ENCODE measurements around the gene FADS1. TPM values are rescaled to one million over a fixed set of nuclear protein-coding genes. Genes with fewer than 3 reads are reported as not detected.

Gene FADS1
- total and polyA plus RNA-seq, 2 of the 13 experiments (the other 11 are each of a cell fraction or from before 2014, with no cell fraction given) = 91.8 to 108 TPM

DNA sequence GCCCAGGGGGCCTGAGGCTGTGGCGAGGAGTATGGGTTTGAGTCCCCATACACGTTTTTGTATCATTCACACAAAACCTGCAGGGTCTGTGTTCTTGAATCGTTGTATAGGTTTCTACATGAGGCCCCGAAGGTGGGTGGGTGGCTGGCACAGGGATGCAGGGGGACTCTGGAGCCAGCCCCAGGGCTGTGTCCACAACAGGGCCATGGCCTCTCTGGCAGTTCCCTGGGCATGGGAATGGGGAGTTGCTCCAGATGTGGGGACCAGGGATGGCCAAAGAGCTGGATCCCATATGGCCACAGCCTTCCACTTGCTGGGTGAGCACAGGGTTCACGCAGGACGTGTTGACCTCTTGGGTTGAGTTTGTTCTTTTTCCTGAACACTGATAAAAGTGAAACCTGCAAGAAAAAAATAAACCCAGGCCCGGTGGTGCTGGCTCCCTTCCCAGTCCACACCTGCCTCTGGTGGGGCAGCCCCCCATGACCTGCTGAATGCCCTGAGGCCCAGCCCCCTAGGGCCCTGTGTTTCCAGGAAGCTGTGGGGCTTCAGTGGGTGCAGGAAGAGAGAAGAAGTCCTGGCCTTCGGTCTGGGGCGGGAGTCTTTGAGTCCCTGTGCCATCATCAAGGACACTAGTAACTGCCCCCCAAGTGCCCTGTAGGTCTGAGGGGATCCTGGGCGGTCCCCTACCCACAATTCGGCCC lies 48.3 kb downstream of the FADS1 start (continued):
- TF ChIP-seq, protein P1, sequence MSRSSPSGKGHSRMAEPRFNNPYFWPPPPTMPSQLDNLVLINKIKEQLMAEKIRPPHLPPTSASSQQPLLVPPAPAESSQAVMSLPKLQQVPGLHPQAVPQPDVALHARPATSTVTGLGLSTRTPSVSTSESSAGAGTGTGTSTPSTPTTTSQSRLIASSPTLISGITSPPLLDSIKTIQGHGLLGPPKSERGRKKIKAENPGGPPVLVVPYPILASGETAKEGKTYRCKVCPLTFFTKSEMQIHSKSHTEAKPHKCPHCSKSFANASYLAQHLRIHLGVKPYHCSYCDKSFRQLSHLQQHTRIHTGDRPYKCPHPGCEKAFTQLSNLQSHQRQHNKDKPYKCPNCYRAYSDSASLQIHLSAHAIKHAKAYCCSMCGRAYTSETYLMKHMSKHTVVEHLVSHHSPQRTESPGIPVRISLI (CRISPR knock-in tag; IDR thresholded peaks at IDR 0.05; ENCODE audit: borderline replicate concordance) = 0 out of 2 replicates have a peak, but pooled peaks have one; percentile 34
- 0 out of 2 replicates have a peak, but pooled peaks have one; percentile 44 for TF ChIP-seq RARA (CRISPR knock-in tag; IDR thresholded peaks at IDR 0.05)
- TF ChIP-seq ZKSCAN8 (CRISPR knock-in tag; IDR thresholded peaks at IDR 0.05; ENCODE audit: borderline replicate concordance) = no peak
- no peak for TF ChIP-seq PAX8 (CRISPR knock-in tag; IDR thresholded peaks at IDR 0.05; ENCODE audit: borderline replicate concordance)
- peak; percentile 25; the same call in 1 of the 2 replicates for TF ChIP-seq EEA1 (CRISPR knock-in tag; IDR thresholded peaks at IDR 0.05; ENCODE audit: borderline replicate concordance)
- TF ChIP-seq ZHX1 (CRISPR knock-in tag; IDR thresholded peaks at IDR 0.05; ENCODE audit: low read depth) = no peak
- TF ChIP-seq JARID2 (CRISPR knock-in tag; IDR thresholded peaks at IDR 0.05; ENCODE audit: insufficient replicate concordance) = no peak
- TF ChIP-seq ZSCAN21 (CRISPR knock-in tag; IDR thresholded peaks at IDR 0.05; ENCODE audit: borderline replicate concordance) = peak; percentile 33; the same call in 1 of the 2 replicates
- no peak for TF ChIP-seq ZFP36L2 (CRISPR knock-in tag; IDR thresholded peaks at IDR 0.05)
- TF ChIP-seq, protein P2, sequence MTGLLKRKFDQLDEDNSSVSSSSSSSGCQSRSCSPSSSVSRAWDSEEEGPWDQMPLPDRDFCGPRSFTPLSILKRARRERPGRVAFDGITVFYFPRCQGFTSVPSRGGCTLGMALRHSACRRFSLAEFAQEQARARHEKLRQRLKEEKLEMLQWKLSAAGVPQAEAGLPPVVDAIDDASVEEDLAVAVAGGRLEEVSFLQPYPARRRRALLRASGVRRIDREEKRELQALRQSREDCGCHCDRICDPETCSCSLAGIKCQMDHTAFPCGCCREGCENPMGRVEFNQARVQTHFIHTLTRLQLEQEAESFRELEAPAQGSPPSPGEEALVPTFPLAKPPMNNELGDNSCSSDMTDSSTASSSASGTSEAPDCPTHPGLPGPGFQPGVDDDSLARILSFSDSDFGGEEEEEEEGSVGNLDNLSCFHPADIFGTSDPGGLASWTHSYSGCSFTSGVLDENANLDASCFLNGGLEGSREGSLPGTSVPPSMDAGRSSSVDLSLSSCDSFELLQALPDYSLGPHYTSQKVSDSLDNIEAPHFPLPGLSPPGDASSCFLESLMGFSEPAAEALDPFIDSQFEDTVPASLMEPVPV (CRISPR knock-in tag; IDR thresholded peaks at IDR 0.05) = 0 out of 2 replicates have a peak, but pooled peaks have one; percentile 54
- TF ChIP-seq ZNF713 (CRISPR knock-in tag; IDR thresholded peaks at IDR 0.05) = no peak
- TF ChIP-seq ZNF740 (CRISPR knock-in tag; IDR thresholded peaks at IDR 0.05) = no peak
- peak; percentile 11; the same call in 1 of the 2 replicates for TF ChIP-seq MYC (CRISPR knock-in tag; IDR thresholded peaks at IDR 0.05; ENCODE audit: borderline replicate concordance)
- TF ChIP-seq, protein P3, sequence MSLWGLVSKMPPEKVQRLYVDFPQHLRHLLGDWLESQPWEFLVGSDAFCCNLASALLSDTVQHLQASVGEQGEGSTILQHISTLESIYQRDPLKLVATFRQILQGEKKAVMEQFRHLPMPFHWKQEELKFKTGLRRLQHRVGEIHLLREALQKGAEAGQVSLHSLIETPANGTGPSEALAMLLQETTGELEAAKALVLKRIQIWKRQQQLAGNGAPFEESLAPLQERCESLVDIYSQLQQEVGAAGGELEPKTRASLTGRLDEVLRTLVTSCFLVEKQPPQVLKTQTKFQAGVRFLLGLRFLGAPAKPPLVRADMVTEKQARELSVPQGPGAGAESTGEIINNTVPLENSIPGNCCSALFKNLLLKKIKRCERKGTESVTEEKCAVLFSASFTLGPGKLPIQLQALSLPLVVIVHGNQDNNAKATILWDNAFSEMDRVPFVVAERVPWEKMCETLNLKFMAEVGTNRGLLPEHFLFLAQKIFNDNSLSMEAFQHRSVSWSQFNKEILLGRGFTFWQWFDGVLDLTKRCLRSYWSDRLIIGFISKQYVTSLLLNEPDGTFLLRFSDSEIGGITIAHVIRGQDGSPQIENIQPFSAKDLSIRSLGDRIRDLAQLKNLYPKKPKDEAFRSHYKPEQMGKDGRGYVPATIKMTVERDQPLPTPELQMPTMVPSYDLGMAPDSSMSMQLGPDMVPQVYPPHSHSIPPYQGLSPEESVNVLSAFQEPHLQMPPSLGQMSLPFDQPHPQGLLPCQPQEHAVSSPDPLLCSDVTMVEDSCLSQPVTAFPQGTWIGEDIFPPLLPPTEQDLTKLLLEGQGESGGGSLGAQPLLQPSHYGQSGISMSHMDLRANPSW (CRISPR knock-in tag; IDR thresholded peaks at IDR 0.05; ENCODE audit: borderline replicate concordance) = no peak
- no peak for TF ChIP-seq ZNF382 (CRISPR knock-in tag; IDR thresholded peaks at IDR 0.05; ENCODE audit: borderline replicate concordance)
- no peak for TF ChIP-seq TOE1 (CRISPR knock-in tag; IDR thresholded peaks at IDR 0.05)
- TF ChIP-seq, protein P4, sequence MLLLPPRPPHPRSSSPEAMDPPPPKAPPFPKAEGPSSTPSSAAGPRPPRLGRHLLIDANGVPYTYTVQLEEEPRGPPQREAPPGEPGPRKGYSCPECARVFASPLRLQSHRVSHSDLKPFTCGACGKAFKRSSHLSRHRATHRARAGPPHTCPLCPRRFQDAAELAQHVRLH (CRISPR knock-in tag; IDR thresholded peaks at IDR 0.05; ENCODE audit: borderline replicate concordance, low read depth) = no peak
- TF ChIP-seq HMG20B (CRISPR knock-in tag; conservative IDR thresholded peaks at IDR 0.05) = no peak
- TF ChIP-seq RBM39 (IDR thresholded peaks at IDR 0.05; ENCODE audit: low read depth, low read length, poor library complexity, severe bottlenecking) = no peak

All from HepG2 (cell line).